ENCODE measurements around the gene BCHE. TPM values are rescaled to one million over a fixed set of nuclear protein-coding genes. Genes with fewer than 3 reads are reported as not detected.

Gene BCHE
- total and polyA plus RNA-seq, 2 donors (not counting 1 experiment from before 2014, with no cell fraction given), result 5.8 to 34.7 TPM

DNA sequence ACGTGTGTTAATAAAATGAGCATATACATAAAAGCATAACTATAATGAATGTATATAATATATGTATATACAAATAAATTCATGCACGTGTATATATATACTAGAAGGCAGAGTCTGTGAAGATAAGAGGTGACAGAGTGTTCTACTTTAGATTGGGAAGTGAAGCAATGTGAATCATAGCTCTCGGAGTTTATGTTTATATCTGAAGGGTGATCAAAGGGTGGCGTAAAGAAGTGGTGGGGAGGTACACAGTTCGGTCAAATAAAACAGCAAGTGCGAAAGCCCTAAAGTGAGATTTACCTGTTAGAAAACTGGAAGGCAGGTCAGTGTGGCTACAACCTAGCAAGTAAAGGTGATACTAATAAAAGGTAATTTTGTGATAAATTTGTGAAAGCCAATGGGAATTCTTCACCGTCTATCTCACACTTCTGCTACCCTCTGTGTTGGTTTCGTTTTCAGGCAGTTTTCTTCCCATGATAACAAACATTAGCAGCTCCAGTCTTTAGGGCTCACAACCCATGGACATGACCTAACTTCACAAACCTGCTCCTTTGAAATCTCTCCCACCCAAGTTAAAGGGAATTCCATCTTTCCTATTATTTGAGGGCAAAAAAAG lies 46.7 kb upstream of the BCHE start:
- no peaks in the 10 kb centered on the region for H3K36me3 ChIP-seq (ENCODE audit: control insufficient read depth, insufficient read depth, low read length)
- no peaks in the 10 kb centered on the region for H4K20me1 ChIP-seq (ENCODE audit: control insufficient read depth, extremely low read depth, insufficient read depth, low read length)
- H3K4me2 ChIP-seq (ENCODE audit: extremely low read depth, insufficient read depth, low read length), result peak overlapping the region; percentile 4
- DNase-seq (ENCODE audit: low read depth in 2 of 2), result peak in 1 of 2 donors; percentile 29
- peak overlapping the region in 3 of 4 experiments; percentile 18 to 91 (median 36) for H3K4me3 ChIP-seq (replicated peaks in 1 of 4; ENCODE audit: control extremely low read depth in 1 of 4, insufficient read depth in 1 of 4, low read depth in 3 of 4, low read length in 4 of 4)
- no peaks in the 10 kb centered on the region for H3K9me3 ChIP-seq (ENCODE audit: control insufficient read depth, insufficient read depth, low read depth, low read length)
- H2AFZ ChIP-seq (ENCODE audit: low read length), result no peak overlapping the region
- no peaks in the 10 kb centered on the region for H3K79me2 ChIP-seq (ENCODE audit: control insufficient read depth, insufficient read depth, low read length)
- no peak overlapping the region for H3K9ac ChIP-seq (ENCODE audit: insufficient read depth, low read length)
- no peaks in the 10 kb centered on the region for H3K4me1 ChIP-seq (ENCODE audit: control insufficient read depth, extremely low read depth, insufficient read depth, low read length)
- no peak for TF ChIP-seq EZH2 (IDR thresholded peaks at IDR 0.05; ENCODE audit: low read length, missing control alignments)
- TF ChIP-seq, protein P1, sequence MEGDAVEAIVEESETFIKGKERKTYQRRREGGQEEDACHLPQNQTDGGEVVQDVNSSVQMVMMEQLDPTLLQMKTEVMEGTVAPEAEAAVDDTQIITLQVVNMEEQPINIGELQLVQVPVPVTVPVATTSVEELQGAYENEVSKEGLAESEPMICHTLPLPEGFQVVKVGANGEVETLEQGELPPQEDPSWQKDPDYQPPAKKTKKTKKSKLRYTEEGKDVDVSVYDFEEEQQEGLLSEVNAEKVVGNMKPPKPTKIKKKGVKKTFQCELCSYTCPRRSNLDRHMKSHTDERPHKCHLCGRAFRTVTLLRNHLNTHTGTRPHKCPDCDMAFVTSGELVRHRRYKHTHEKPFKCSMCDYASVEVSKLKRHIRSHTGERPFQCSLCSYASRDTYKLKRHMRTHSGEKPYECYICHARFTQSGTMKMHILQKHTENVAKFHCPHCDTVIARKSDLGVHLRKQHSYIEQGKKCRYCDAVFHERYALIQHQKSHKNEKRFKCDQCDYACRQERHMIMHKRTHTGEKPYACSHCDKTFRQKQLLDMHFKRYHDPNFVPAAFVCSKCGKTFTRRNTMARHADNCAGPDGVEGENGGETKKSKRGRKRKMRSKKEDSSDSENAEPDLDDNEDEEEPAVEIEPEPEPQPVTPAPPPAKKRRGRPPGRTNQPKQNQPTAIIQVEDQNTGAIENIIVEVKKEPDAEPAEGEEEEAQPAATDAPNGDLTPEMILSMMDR (conservative IDR thresholded peaks at IDR 0.05 in 1 of 2, IDR thresholded peaks at IDR 0.05 in 1 of 2; ENCODE audit: low read depth in 1 of 2, low read length in 2 of 2), result no peak
- H3K27me3 ChIP-seq (ENCODE audit: control insufficient read depth, insufficient read depth, low read length), result no peaks in the 10 kb centered on the region
- H3K27ac ChIP-seq (ENCODE audit: insufficient read depth, low read length), result no peak overlapping the region

GRCh38 chr3:165883117-165883516 lies 45.9 kb upstream of the BCHE start:
- H3K9ac ChIP-seq (ENCODE audit: insufficient read depth, low read length), result no peak overlapping the region
- H3K4me1 ChIP-seq (ENCODE audit: control insufficient read depth, extremely low read depth, insufficient read depth, low read length), result no peaks in the 10 kb centered on the region
- H3K27me3 ChIP-seq (ENCODE audit: control insufficient read depth, insufficient read depth, low read length), result no peaks in the 10 kb centered on the region
- TF ChIP-seq, protein P1 (conservative IDR thresholded peaks at IDR 0.05 in 1 of 2, IDR thresholded peaks at IDR 0.05 in 1 of 2; ENCODE audit: low read depth in 1 of 2, low read length in 2 of 2), result no peak
- TF ChIP-seq EZH2 (IDR thresholded peaks at IDR 0.05; ENCODE audit: low read length, missing control alignments), result no peak
- H3K36me3 ChIP-seq (ENCODE audit: control insufficient read depth, insufficient read depth, low read length), result no peaks in the 10 kb centered on the region
- no peak for DNase-seq (ENCODE audit: low read depth in 2 of 2)
- H3K79me2 ChIP-seq (ENCODE audit: control insufficient read depth, insufficient read depth, low read length), result no peaks in the 10 kb centered on the region
- H3K9me3 ChIP-seq (ENCODE audit: control insufficient read depth, insufficient read depth, low read depth, low read length), result no peaks in the 10 kb centered on the region
- no peak overlapping the region for H3K4me3 ChIP-seq (replicated peaks in 1 of 4; ENCODE audit: control extremely low read depth in 1 of 4, insufficient read depth in 1 of 4, low read depth in 3 of 4, low read length in 4 of 4)
- H4K20me1 ChIP-seq (ENCODE audit: control insufficient read depth, extremely low read depth, insufficient read depth, low read length), result no peaks in the 10 kb centered on the region
- no peak overlapping the region for H3K27ac ChIP-seq (ENCODE audit: insufficient read depth, low read length)
- H3K4me2 ChIP-seq (ENCODE audit: extremely low read depth, insufficient read depth, low read length), result no peak overlapping the region
- no peak overlapping the region for H2AFZ ChIP-seq (ENCODE audit: low read length)

DNA sequence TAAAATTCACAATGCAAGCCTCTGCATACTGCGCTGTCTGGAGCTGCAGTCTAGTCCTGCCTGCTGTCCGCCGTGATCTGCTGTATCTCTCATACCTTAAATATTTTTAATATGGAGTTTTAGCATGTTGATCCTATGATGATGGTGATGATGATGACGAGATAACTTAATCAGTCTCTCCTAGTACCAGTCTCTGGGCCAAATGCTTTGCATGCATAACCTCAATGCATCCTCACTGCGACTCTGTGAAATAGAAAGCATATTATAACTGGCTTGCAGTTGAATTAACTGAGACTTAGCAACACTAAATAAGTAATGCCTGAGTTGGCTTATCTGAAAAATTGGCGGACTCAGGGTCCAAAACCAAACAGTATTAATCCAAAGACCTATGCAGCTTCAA lies 38.4 kb upstream of the BCHE start:
- H3K9me3 ChIP-seq (ENCODE audit: control insufficient read depth, insufficient read depth, low read depth, low read length), result no peaks in the 10 kb centered on the region
- H3K4me1 ChIP-seq (ENCODE audit: control insufficient read depth, extremely low read depth, insufficient read depth, low read length), result no peaks in the 10 kb centered on the region
- DNase-seq (ENCODE audit: low read depth in 2 of 2), result no peak
- H3K9ac ChIP-seq (ENCODE audit: insufficient read depth, low read length), result no peak overlapping the region
- H3K79me2 ChIP-seq (ENCODE audit: control insufficient read depth, insufficient read depth, low read length), result no peaks in the 10 kb centered on the region
- no peak overlapping the region for H3K4me2 ChIP-seq (ENCODE audit: extremely low read depth, insufficient read depth, low read length)
- no peak overlapping the region for H2AFZ ChIP-seq (ENCODE audit: low read length)
- H4K20me1 ChIP-seq (ENCODE audit: control insufficient read depth, extremely low read depth, insufficient read depth, low read length), result no peaks in the 10 kb centered on the region
- H3K27me3 ChIP-seq (ENCODE audit: control insufficient read depth, insufficient read depth, low read length), result no peaks in the 10 kb centered on the region
- no peak for TF ChIP-seq EZH2 (IDR thresholded peaks at IDR 0.05; ENCODE audit: low read length, missing control alignments)
- TF ChIP-seq, protein P1 (conservative IDR thresholded peaks at IDR 0.05 in 1 of 2, IDR thresholded peaks at IDR 0.05 in 1 of 2; ENCODE audit: low read depth in 1 of 2, low read length in 2 of 2), result no peak
- H3K36me3 ChIP-seq (ENCODE audit: control insufficient read depth, insufficient read depth, low read length), result no peaks in the 10 kb centered on the region
- H3K27ac ChIP-seq (ENCODE audit: insufficient read depth, low read length), result no peak overlapping the region
- H3K4me3 ChIP-seq (replicated peaks in 1 of 4; ENCODE audit: control extremely low read depth in 1 of 4, insufficient read depth in 1 of 4, low read depth in 3 of 4, low read length in 4 of 4), result no peak overlapping the region

Measured in fibroblast of lung (primary cell).